HEK293 (cell line): ENCODE results near the gene QDPR.
"Not testable (repeated sequence)": the region's sequence is repeated elsewhere in the genome, so short reads cannot be mapped to it uniquely, and the experiment has no call there.

Experiments
- CTCF ChIA-PET: fragments of 350-600 bp; formaldehyde crosslinking; extraction: SDS; loops from one replicate; lab custom pipeline; 2021; ENCODE audit warnings: antibody characterized with exemption; lab: Yijun Ruan, JAX
- POLR2A ChIA-PET: fragments of 300-600 bp; formaldehyde crosslinking; extraction: SDS; loops from one replicate; lab custom pipeline; 2020; ENCODE audit warnings: antibody characterized with exemption, inconsistent platforms; lab: Yijun Ruan, JAX
- H3K27ac ChIP-seq: fragments of 200-500 bp; sonication (Bioruptor generic); 2 replicates; pipeline ENCODE4 v1.5.1; 2014; ENCODE audit warnings: low read depth, low read length, control low read depth, inconsistent platforms; ENCODE audit errors: extremely low read depth
- H3K36me3 ChIP-seq, 2 experiments: fragments of 200-500 bp in 1 of 2; sonication (Bioruptor generic) in 1 of 2; 1 replicate in 1 of 2; 2 replicates in 1 of 2; pipeline ENCODE4 v1.5.1; 2014 to 2017; ENCODE audit warnings: inconsistent platforms in 2 of 2, low read length in 2 of 2; ENCODE audit not compliant: control insufficient read depth in 2 of 2, insufficient read depth in 1 of 2
- H3K4me1 ChIP-seq: fragments of 200-500 bp; sonication (Bioruptor generic); 2 replicates; pipeline ENCODE4 v1.5.1; 2014; ENCODE audit warnings: mild to moderate bottlenecking, low read length, inconsistent platforms; ENCODE audit not compliant: control insufficient read depth, insufficient read depth
- H3K4me3 ChIP-seq: 2 replicates; pipeline ENCODE4 v1.5.1; 2011; ENCODE audit warnings: low read depth, mild to moderate bottlenecking, control low read depth, low read length, moderate library complexity
- H3K9me3 ChIP-seq: fragments of 200-500 bp; sonication (Bioruptor generic); 2 replicates; pipeline ENCODE4 v1.5.1; 2014; ENCODE audit warnings: low read depth, low read length, inconsistent platforms; ENCODE audit not compliant: control insufficient read depth, insufficient read depth
- TRIM28 ChIP-seq: IDR thresholded peaks from 2 replicates; pipeline ENCODE4 v1.6.1; 2011; ENCODE audit warnings: low read length, control low read depth, borderline replicate concordance
- ZBTB7A ChIP-seq: fragments of 450-650 bp; formaldehyde crosslinking; IDR thresholded peaks from 2 replicates; pipeline ENCODE4 v1.5.1; 2016; ENCODE audit warnings: low read depth, missing biosample characterization, missing genetic modification characterization
- ZNF248 ChIP-seq: fragments of 450-650 bp; formaldehyde crosslinking; IDR thresholded peaks from 2 replicates; pipeline ENCODE4 v1.5.1; 2017; ENCODE audit warnings: missing biosample characterization, missing genetic modification characterization
- ZNF302 ChIP-seq: fragments of 450-650 bp; formaldehyde crosslinking; IDR thresholded peaks from 2 replicates; pipeline ENCODE4 v1.5.1; 2016; ENCODE audit warnings: missing biosample characterization, missing genetic modification characterization, low read depth
- ZNF341 ChIP-seq: fragments of 450-650 bp; formaldehyde crosslinking; IDR thresholded peaks from 2 replicates; pipeline ENCODE4; 2016; ENCODE audit warnings: low read depth, missing biosample characterization, missing genetic modification characterization
- ZNF366 ChIP-seq: fragments of 450-650 bp; formaldehyde crosslinking; conservative IDR thresholded peaks from 2 replicates; pipeline ENCODE4 v1.5.1; 2016; ENCODE audit warnings: missing biosample characterization, missing genetic modification characterization
- ZNF426 ChIP-seq: fragments of 450-650 bp; formaldehyde crosslinking; IDR thresholded peaks from 2 replicates; pipeline ENCODE4 v1.5.1; 2017; ENCODE audit warnings: missing biosample characterization, missing genetic modification characterization, mild to moderate bottlenecking, inconsistent platforms, moderate library complexity
- ZNF514 ChIP-seq: fragments of 450-650 bp; formaldehyde crosslinking; IDR thresholded peaks from 2 replicates; pipeline ENCODE4 v1.5.1; 2016; ENCODE audit warnings: missing biosample characterization, missing genetic modification characterization
- ZNF521 ChIP-seq: fragments of 450-650 bp; formaldehyde crosslinking; IDR thresholded peaks from 2 replicates; pipeline ENCODE4 v1.5.1; 2017; ENCODE audit warnings: missing biosample characterization, mild to moderate bottlenecking, missing genetic modification characterization
- ZNF549 ChIP-seq: fragments of 450-650 bp; IDR thresholded peaks from 2 replicates; pipeline ENCODE4 v1.5.1; 2018; ENCODE audit warnings: missing biosample characterization, missing genetic modification characterization, mild to moderate bottlenecking, inconsistent platforms, moderate library complexity
- ZNF555 ChIP-seq: fragments of 450-650 bp; formaldehyde crosslinking; conservative IDR thresholded peaks from 2 replicates; pipeline ENCODE4 v1.5.1; 2017; ENCODE audit warnings: missing biosample characterization, mild to moderate bottlenecking, missing genetic modification characterization, inconsistent platforms
- ZNF623 ChIP-seq: fragments of 450-650 bp; formaldehyde crosslinking; IDR thresholded peaks from 2 replicates; pipeline ENCODE4 v1.5.1; 2016; ENCODE audit warnings: missing biosample characterization, missing genetic modification characterization
- ZNF707 ChIP-seq: fragments of 450-650 bp; formaldehyde crosslinking; IDR thresholded peaks from 2 replicates; pipeline ENCODE4 v1.5.1; 2016; ENCODE audit warnings: missing biosample characterization, missing genetic modification characterization
- ZNF768 ChIP-seq: fragments of 450-650 bp; formaldehyde crosslinking; IDR thresholded peaks from 2 replicates; pipeline ENCODE4 v1.5.1; 2018; ENCODE audit warnings: missing biosample characterization, mild to moderate bottlenecking, missing genetic modification characterization
- ZNF777 ChIP-seq: fragments of 450-650 bp; formaldehyde crosslinking; IDR thresholded peaks from 2 replicates; pipeline ENCODE4 v1.5.1; 2017; ENCODE audit warnings: missing biosample characterization, missing genetic modification characterization, borderline replicate concordance
- ZNF830 ChIP-seq: fragments of 450-650 bp; IDR thresholded peaks from 2 replicates; pipeline ENCODE4 v1.5.0; 2018; ENCODE audit warnings: missing biosample characterization, missing genetic modification characterization, low read depth, mild to moderate bottlenecking, moderate library complexity
- ZSCAN18 ChIP-seq: fragments of 450-650 bp; formaldehyde crosslinking; IDR thresholded peaks from 2 replicates; pipeline ENCODE4 v1.5.1; 2016; ENCODE audit warnings: missing biosample characterization, missing genetic modification characterization

The QDPR gene

GRCh38 chr4:17544205-17544604 lies 32.3 kb upstream of the QDPR start:
- CTCF ChIA-PET: interaction anchor here (0.6 kb wide), 1 partner anchor 264 kb away, joined by 3 read pairs; no protein-coding TSS in a partner anchor
- TF ChIP-seq ZNF366 (tag by site-specific recombination) (no peak), ZNF521 (tag by site-specific recombination) (no peak), ZNF830 (tag by site-specific recombination) (no peak), ZNF768 (tag by site-specific recombination) (no peak), ZNF623 (tag by site-specific recombination) (no peak), ZBTB7A (tag by site-specific recombination) (no peak), ZNF707 (tag by site-specific recombination) (no peak), ZNF549 (tag by site-specific recombination) (no peak), ZNF514 (tag by site-specific recombination) (no peak)
- TF ChIP-seq, all 188 proteins: peak for 0
- Histone ChIP-seq H3K36me3 (no peaks in the 10 kb centered on the region), H3K4me1 (no peaks in the 10 kb centered on the region), H3K4me3 (no peak overlapping the region), H3K9me3 (no peaks in the 10 kb centered on the region), H3K27ac (no peak overlapping the region)
- POLR2A ChIA-PET: no interaction called here

- POLR2A ChIA-PET, H3K27ac ChIP-seq: not testable (repeated sequence)
- CTCF ChIA-PET: interaction anchor here (0.6 kb wide), 1 partner anchor 733 kb away, joined by 3 read pairs; no protein-coding TSS in a partner anchor
These were observed 25.2 kb upstream of the QDPR start for GRCh38 chr4:17537060-17537459.

GRCh38 chr4:17535906-17536305 lies 24.0 kb upstream of the QDPR start:
- no peaks in the 10 kb centered on the region for H3K36me3 ChIP-seq
- ChIA-PET CTCF (interaction anchor here (0.7 to 1.1 kb wide), 2 partner anchors 12 to 65 kb away, joined by 3 to 4 read pairs; no protein-coding TSS in a partner anchor), POLR2A (no interaction called here)
- no peak for TF ChIP-seq ZNF777 (tag by site-specific recombination)
- no peak for TF ChIP-seq ZNF248 (tag by site-specific recombination)
- TF ChIP-seq ZSCAN18: no peak
- H3K9me3 ChIP-seq: no peaks in the 10 kb centered on the region
- H3K4me1 ChIP-seq: no peaks in the 10 kb centered on the region
- H3K4me3 ChIP-seq: no peak overlapping the region
- no peak overlapping the region for H3K27ac ChIP-seq

More at GRCh38 chr4:17537060-17537459, 25.2 kb upstream of the QDPR start:
- not testable (repeated sequence) for H3K4me1 ChIP-seq, H3K9me3 ChIP-seq, H3K36me3 ChIP-seq, H3K4me3 ChIP-seq

GRCh38 chr4:17535242-17535641 lies 23.4 kb upstream of the QDPR start:
- H3K4me3 ChIP-seq: no peak overlapping the region
- ChIA-PET POLR2A (no interaction called here), CTCF (interaction anchor here (1.1 kb wide), 1 partner anchor 13 kb away, joined by 4 read pairs; no protein-coding TSS in a partner anchor)
- H3K4me1 ChIP-seq: no peaks in the 10 kb centered on the region
- H3K36me3 ChIP-seq: no peaks in the 10 kb centered on the region
- no peak overlapping the region for H3K27ac ChIP-seq
- no peaks in the 10 kb centered on the region for H3K9me3 ChIP-seq
- TF ChIP-seq ZNF426 (no peak), ZNF555 (tag by site-specific recombination) (no peak)

- Histone ChIP-seq H3K36me3 (no peaks in the 10 kb centered on the region), H3K9me3 (no peaks in the 10 kb centered on the region), H3K27ac (no peak overlapping the region), H3K4me3 (no peak overlapping the region), H3K4me1 (no peaks in the 10 kb centered on the region)
- TF ChIP-seq ZNF302 (tag by site-specific recombination) (no peak), TRIM28 (no peak), ZNF341 (tag by site-specific recombination) (no peak)
- CTCF ChIA-PET: interaction anchor here (1.1 kb wide), 1 partner anchor 14 kb away, joined by 4 read pairs; no protein-coding TSS in a partner anchor
- POLR2A ChIA-PET: no interaction called here
These were observed 22.8 kb upstream of the QDPR start for GRCh38 chr4:17534705-17535104.
